T47D (cell line): ENCODE results near the gene DLG2.

Experiments used
- DNase-seq, 2 experiments: peaks; one replicate each; pipeline versions ENCODE4 v3.0.0 to v3.0.0-alpha.2; 2011 to 2012; ENCODE audit warnings: low read depth in 1 of 2, low spot score in 1 of 2
- JUND ChIP-seq: IDR thresholded peaks from 2 replicates; pipeline ENCODE4 v1.6.1; 2012; ENCODE audit warnings: low read depth
- in situ Hi-C: cut with HindIII; loops from 2 replicates; pipeline ENCODE4 v1.10.0; 2016; ENCODE audit warnings: low sequenced_read_pairs, low pct_unique_long_range_greater_than_20kb

DLG2 gene

DNA sequence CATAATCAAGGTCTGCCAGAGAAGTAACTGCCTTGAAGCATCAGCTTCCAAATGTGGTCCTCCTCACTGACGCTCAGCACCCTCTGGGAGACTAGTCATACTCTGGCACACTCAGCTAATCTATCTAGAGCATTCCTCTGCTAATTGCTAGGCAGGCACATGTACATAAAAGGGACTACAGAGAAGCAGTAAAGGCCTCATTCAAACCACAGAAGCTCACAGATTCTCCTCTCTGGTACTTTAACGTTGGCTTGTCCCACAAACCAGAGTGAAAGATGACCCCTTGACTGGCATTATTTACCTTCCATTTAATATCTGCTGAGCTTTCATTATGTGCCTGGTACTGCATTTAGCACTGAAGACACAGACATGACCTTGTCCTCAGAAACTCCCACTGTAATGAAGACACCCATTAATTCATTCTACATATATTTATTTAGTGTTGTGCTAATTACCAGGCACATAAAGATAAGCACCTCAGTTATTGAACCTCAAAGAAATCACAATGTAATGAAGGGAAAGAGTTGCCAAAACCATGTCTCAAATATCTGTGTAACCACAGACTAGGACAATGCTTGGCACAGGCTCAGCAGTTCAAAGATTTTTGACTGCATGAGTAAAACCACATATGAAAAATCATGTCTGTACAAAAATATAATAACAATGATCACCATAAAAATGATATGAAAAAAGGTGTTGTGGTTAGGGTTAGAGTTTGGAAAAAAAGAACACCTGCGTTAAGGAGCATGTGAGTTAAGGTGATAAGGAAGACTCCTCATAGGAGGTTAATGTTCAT is 550.4 kb downstream of the DLG2 start:
- in situ Hi-C loops, result no loop called here
- DNase-seq, result no peak
- TF ChIP-seq JUND, result no peak

GRCh38 chr11:85062659-85063058 is 564.5 kb downstream of the DLG2 start:
- no peak for TF ChIP-seq JUND
- in situ Hi-C loops, result no loop called here
- no peak for DNase-seq

DNA sequence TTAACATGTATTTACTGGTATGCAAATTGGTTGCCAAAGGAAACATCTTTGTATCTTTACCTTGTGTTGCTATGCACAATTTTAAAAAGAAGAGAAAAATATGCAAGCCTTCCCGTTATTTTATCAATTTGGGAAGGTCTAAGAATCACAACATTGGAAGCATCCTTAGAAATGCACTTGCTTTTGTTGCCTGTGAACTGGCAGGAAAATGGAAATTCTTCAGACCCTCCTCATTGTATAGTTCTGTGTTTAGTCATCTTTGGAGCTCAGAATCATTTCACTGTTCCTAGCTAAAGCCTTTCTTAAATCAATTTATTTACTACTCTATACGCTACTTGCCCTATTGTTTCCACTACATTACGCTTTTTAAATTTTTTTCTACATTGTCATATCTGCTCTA is 574.5 kb downstream of the DLG2 start:
- in situ Hi-C loops, result no loop called here
- DNase-seq, result no peak
- TF ChIP-seq JUND, result no peak

DNA sequence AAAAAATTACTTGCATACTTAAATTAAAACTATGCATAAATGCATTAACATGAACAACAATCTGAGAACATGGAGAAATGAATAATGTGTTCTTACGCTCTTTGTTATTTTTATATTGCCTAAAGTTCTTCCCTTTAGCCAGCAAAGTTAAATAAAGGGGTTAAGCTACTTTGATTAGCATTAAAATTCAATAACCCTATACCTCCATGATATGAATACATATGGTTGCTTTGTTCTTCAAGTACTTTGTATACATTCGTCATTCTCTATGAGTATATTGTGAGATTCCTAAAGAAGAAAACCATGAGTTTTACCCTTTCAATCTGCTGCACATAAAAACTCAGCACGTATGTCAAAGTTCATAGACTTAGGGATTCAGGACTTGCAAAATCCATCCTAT is 578.3 kb downstream of the DLG2 start:
- in situ Hi-C loops, result no loop called here
- no peak for TF ChIP-seq JUND
- no peak for DNase-seq

DNA sequence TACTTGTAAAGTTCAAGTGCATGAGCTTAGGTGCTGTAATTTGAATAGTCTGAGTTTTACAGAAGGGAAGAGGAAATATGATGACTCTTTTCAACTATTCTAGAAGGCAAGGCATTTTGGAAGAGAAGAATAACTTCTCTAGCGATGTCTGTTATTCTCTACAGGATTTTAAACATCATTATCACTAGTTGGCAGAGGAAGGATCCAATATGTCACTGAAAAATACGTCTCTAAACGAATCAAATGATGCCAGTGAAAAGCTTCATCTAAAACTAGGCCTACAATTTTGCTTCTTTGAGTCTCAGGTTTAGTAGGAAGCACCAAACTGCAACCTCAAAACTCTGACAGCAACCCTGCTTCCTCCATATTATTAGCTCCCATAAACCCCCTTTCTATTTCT is 581.4 kb downstream of the DLG2 start:
- TF ChIP-seq JUND, result no peak
- DNase-seq, result no peak
- in situ Hi-C loops, result no loop called here

- DNase-seq, result no peak
- TF ChIP-seq JUND, result no peak
- in situ Hi-C loops, result no loop called here
Measured at GRCh38 chr11:85044911-85045310, 582.2 kb downstream of the DLG2 start.

- TF ChIP-seq JUND, result no peak
- in situ Hi-C loops, result no loop called here
- no peak for DNase-seq
Measured at GRCh38 chr11:85042361-85042760, 584.8 kb downstream of the DLG2 start.

DNA sequence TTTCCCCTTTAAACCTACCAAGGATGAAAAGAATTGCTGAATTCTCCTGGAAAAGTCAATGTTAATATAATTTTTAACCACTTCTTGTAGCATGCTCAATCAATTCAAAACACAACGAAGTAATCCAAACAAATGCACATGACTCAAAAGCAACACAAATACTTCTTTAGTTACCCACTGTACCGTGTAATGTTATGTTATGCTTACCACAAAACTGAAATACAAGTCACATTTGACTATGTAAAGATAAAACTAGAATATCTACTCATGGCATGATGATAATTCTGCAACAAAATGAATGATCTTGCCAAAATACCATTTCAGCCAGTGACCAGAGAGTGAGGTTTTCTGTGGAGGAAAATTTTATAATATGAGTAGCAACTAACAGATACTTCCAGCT is 587.0 kb downstream of the DLG2 start:
- DNase-seq, result no peak
- in situ Hi-C loops, result no loop called here

GRCh38 chr11:85029964-85030363 is 597.2 kb downstream of the DLG2 start:
- peak in 1 of 2 experiments; percentile 47 for DNase-seq
- TF ChIP-seq JUND, result no peak
- in situ Hi-C loops, result no loop called here

More for the DNA sequence above, 587.0 kb downstream of the DLG2 start:
- no peak for TF ChIP-seq JUND

DNA sequence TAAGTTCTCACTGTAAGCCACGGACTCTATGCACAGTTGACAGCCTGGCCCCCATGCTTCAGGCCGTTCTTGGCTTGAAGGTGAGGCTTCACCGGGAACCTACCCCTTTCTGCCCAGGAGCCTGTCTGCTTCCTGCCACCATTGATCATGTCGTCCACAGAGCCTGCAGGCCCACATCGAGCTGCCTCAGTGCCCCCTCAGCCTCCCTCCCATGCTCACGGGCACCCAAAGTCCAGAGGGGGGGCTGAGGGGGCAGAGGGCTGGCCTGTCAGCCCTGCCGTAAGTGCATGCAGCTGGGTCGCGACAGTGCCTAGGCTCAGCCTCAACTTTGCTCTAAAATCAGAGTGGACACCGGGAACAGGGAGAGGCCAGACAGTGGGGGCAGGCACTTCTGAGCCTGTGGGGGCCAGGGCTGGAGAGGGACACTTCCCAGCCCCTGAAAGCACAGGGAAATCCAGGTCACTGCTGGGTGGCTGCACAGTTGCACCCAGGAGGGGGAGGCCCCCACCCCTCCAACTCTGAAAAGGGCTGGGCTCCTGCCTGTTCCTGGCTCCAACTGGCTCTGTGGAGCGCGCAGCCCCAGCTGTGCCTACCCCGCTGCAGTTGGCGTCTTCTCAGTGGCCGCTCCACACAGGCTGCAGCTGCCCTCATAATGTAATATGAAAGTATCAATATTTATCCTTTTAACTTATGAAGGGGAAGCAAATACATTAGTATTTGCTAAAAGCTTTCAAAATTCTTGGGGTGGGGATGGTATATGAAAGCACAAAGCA is 598.6 kb downstream of the DLG2 start:
- no peak for DNase-seq
- in situ Hi-C loops, result no loop called here
- no peak for TF ChIP-seq JUND

DNA sequence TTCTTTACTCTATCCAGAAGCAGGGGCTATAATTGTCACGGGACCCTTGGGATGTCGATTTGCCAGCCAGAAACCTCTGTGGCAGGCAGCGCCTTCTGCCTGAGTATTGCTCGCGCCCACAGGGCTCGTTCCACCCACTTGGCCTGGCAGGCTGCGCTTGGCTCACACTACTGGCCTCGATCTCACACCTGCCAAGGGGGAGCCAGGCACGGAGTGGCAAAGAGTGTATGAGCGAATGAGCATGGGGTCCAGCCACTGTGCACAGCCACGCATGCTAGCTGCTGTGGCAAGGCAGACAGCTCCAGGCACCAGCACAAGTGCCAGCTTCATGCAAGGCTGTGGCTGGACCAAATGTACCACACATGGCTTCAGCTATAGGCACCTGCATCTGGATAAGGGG is 599.8 kb downstream of the DLG2 start:
- TF ChIP-seq JUND, result no peak
- in situ Hi-C loops, result no loop called here
- DNase-seq, result no peak

GRCh38 chr11:85021058-85021457 is 606.1 kb downstream of the DLG2 start:
- no peak for DNase-seq
- in situ Hi-C loops, result no loop called here
- TF ChIP-seq JUND, result no peak

GRCh38 chr11:84993386-84993785 is 633.8 kb downstream of the DLG2 start:
- DNase-seq, result peak in 1 of 2 experiments; percentile 12
- no peak for TF ChIP-seq JUND
- in situ Hi-C loops, result no loop called here

DNA sequence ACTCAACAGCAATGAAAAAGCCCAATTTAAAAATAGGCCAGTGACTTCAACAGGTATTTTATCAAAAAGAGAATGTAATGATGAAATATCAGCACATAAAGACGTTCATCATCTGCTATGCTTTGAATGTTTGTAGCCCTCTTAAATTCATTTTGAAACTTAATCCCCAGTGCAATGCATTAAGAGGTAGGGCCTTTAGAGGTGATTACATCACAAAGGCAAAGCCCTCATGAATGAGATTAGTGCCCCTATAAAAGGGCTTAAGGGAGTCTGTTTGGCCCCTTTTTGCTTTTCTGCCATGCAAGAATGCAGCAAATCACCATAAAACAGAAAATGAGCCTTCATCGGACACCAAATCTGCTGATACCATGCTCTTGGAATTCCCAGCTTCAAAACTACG is 637.0 kb downstream of the DLG2 start:
- no peak for TF ChIP-seq JUND
- in situ Hi-C loops, result no loop called here
- no peak for DNase-seq
